Measurements from ENCODE around the gene CLCN6.

Gene CLCN6

DNA sequence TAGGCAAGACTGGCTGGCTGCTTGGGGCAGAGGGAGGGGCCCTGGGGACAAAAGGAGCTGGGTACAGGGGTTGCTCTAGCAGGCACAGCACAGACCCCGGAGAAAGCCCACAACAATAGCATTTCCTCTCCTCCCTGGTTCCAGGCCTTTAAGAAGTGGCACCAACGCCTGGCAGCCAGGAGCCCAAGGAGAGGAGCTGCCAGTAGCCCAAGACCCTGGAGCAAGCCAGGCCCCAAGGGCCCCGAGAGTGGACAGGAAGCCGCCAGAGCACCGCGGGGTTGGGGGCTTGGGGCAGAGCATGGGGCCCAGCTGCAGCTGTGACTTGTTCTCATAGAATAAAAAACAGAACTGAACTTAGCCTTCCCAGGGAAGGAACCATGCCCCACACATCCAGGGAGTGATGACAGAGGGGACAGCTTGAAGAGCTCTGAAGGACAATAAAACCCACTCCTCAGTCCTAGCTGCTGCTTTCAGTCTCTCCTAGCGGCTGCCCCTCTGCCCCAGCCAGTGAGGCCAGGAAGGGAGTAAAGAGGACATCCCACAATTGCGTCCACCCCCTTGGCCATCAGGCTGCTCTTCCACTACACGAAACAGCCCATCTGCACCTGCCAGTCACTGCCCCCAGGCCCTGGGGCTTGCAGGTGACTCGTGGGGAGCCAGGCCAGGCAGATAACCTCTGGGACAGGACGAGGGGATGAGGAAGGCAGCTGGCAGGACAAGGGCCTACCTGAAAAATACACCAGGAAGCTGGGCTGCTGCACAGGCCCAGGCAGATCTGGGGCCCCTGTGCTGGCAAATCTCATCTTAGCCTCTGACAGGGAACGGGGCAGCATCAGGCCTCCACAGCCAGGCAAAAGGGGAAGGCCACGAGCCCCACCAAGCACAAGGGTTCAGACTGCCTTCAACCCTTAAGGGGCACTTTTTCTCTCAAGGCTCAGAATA, 16.6 kb upstream of the CLCN6 start:
- no peak overlapping the region for H3K27ac ChIP-seq (ENCODE audit: low read depth, low read length)
- H3K36me3 ChIP-seq (ENCODE audit: control insufficient read depth, insufficient read depth, low read length), result peaks cover 38% of the 10 kb centered on the region
- no peak overlapping the region for H3K9ac ChIP-seq (ENCODE audit: low read depth, low read length)
- H3K4me3 ChIP-seq (ENCODE audit: low read depth, low read length), result no peak overlapping the region
- no peaks in the 10 kb centered on the region for H3K27me3 ChIP-seq (ENCODE audit: control insufficient read depth, insufficient read depth, low read length)
- peaks cover 33% of the 10 kb centered on the region for H3K4me1 ChIP-seq (ENCODE audit: control insufficient read depth, insufficient read depth, low read length)
- H3K9me3 ChIP-seq (ENCODE audit: control insufficient read depth, insufficient read depth, low read length), result no peaks in the 10 kb centered on the region

DNA sequence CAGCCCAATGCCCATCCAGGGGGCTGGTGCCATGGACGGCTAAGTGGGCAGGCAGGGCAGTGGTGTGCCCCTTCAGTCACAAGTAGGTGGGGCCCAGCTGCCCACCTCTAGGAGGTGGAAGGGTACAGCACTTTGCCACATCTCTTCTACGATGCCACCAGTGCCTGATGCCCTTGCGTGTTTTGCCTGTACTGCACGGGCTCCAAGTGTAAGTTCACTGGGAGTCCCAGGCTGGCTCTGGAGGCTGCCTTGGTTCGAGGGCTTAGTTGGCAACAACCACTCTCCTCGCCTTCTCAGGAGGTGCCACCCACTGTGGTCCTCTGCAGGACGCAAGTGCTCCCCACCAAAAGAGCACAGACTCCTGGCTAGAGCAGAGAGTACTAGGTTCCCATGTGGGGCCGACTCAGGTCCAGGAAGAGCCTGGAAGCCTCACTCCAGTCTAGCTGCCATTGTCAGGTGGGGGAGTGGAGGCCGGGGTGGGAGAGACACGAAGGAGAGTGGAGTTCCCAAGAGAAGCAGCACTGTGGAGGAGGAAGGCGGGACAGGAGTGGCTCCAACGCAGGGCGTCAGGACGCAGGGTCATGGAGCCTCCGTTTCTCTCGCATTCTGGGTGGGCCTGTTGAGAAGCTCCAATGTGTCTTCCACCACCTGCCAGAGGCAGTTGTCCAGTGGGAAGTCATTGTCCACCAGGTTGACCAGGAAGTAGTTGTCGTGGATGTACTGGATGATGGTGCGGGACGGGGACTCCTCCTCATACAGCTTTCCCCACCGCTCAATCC, 15.7 kb upstream of the CLCN6 start:
- peaks cover 26% of the 10 kb centered on the region for H3K4me1 ChIP-seq (ENCODE audit: control insufficient read depth, insufficient read depth, low read length)
- no peak overlapping the region for H3K9ac ChIP-seq (ENCODE audit: low read depth, low read length)
- H3K4me3 ChIP-seq (ENCODE audit: low read depth, low read length), result no peak overlapping the region
- no peaks in the 10 kb centered on the region for H3K27me3 ChIP-seq (ENCODE audit: control insufficient read depth, insufficient read depth, low read length)
- peaks cover 46% of the 10 kb centered on the region for H3K36me3 ChIP-seq (ENCODE audit: control insufficient read depth, insufficient read depth, low read length)
- no peak overlapping the region for H3K27ac ChIP-seq (ENCODE audit: low read depth, low read length)
- no peaks in the 10 kb centered on the region for H3K9me3 ChIP-seq (ENCODE audit: control insufficient read depth, insufficient read depth, low read length)

DNA sequence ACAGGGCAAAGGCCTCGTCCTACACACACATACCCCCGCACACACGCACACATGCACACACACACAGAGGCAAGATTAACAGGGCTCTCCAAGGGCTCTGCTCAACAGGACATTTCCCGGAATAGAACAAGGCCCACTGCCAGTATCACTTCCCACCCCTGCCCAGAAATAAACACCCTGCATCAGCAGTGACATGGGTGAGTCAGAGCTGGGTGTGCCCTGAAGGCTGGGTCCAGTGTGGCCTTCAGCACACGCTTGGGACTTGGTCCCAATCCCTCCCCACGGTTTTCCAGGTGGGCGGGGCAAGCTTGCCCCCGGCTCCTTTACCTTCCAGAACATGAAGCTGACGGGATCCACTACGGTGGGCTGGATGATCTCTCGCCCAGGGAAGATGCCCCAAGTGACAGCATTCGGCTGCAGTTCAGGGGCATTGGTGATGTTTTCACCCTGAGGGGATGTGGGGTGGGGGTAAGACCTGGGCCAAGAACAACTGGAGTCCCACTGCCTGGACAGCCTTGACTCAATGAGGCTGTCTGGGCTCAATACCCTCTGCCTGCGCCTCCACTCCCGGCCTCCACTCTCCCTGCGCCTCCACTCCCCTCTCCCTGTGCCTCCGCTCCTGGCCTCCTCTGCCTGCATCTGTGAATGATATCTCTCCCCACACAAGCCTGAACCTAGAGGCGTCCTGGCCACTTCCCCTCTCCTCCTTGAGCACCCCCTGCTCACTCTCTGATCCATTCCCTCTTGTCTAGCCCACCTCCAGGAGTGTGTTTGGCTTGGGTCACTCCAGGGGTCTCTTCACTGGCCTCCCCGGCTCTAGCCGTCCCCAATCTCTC, 14.9 kb upstream of the CLCN6 start:
- peaks cover 55% of the 10 kb centered on the region for H3K36me3 ChIP-seq (ENCODE audit: control insufficient read depth, insufficient read depth, low read length)
- no peak overlapping the region for H3K9ac ChIP-seq (ENCODE audit: low read depth, low read length)
- H3K4me1 ChIP-seq (ENCODE audit: control insufficient read depth, insufficient read depth, low read length), result peaks cover 23% of the 10 kb centered on the region
- H3K27me3 ChIP-seq (ENCODE audit: control insufficient read depth, insufficient read depth, low read length), result no peaks in the 10 kb centered on the region
- H3K4me3 ChIP-seq (ENCODE audit: low read depth, low read length), result no peak overlapping the region
- no peaks in the 10 kb centered on the region for H3K9me3 ChIP-seq (ENCODE audit: control insufficient read depth, insufficient read depth, low read length)
- no peak overlapping the region for H3K27ac ChIP-seq (ENCODE audit: low read depth, low read length)

DNA sequence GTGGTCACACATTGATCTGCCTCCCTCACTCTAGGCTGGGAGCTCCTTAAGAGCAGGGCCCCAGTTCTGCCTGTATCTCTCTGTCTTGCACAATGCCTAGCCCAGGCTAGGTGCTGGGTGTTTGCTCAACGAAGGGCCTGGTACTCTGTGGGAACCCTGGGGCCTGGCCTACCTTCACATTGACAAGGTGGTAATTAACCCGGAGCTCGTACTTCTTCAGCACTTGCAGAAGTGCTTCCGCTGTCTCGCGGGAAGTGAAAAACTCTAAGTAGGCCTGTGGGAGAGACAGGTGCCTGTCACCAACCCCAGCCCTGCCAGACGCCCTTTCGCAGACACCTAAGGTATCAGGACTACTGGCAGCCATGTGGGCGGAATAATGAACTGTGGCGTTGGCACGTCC, 13.9 kb upstream of the CLCN6 start:
- Histone ChIP-seq H3K27ac (ENCODE audit: low read depth, low read length) (no peak overlapping the region), H3K4me1 (ENCODE audit: control insufficient read depth, insufficient read depth, low read length) (peaks cover 12% of the 10 kb centered on the region), H3K36me3 (ENCODE audit: control insufficient read depth, insufficient read depth, low read length) (peaks cover 59% of the 10 kb centered on the region), H3K9me3 (ENCODE audit: control insufficient read depth, insufficient read depth, low read length) (no peaks in the 10 kb centered on the region), H3K9ac (ENCODE audit: low read depth, low read length) (no peak overlapping the region), H3K4me3 (ENCODE audit: low read depth, low read length) (no peak overlapping the region), H3K27me3 (ENCODE audit: control insufficient read depth, insufficient read depth, low read length) (no peaks in the 10 kb centered on the region)

DNA sequence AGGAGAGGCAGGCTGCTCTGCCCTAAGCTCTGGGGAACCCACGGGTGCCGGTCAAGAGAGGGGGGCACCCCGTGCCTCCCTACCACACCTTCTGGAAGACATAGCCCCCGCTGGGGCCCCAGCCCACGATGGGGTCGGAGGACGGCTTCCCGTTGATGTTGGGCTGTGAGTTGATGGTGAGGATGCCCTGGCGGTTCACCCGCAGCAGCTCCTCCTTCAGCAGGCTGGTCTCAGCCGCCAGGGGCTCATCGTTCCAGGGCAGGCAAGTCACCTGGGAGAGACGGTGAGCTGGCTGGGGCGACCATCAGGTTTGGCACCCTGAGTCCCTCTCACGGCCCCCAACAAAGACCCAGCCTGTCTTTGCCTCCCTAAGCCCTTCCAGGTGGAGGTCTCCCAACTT, 12.2 kb upstream of the CLCN6 start:
- no peaks in the 10 kb centered on the region for H3K4me1 ChIP-seq (ENCODE audit: control insufficient read depth, insufficient read depth, low read length)

DNA sequence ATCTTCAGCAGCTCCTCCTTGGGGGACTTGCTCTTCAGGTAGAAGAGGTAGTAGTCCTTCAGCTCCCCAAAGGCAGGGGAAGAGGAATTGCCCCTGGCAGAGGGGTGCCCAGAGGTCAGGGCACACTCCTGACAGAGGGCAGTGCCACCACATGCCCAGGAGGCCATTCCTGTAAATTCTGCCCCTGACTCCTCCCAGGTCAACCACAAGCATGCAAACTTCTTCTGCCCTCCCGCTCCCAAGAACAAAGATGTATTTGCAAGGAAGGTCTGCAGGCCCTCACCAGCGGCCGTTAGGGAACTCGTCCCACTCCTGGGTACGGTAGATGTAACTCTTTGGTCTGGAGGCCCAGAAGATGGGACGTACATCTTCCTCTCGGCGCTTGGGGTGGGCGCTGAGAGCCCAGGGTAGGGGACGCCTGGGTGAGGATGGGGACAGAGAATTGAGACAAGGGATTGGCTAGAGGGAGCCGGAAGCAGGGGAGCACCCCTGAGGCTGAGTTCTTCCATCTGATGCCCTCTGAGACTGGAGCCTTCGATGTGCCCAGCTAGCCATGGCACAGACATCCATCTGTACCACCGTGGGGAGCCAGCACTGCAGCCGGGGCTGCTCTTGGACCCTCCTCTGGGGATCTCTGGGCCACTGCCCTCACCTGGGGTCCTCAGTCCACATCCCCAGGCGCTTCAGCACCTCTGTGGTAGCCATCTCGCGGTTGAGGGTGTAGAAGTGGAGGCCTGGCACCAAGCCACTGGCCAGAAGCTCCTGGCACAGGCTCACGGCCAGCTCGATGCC, 11.3 kb upstream of the CLCN6 start:
- no peak overlapping the region for H3K27ac ChIP-seq (ENCODE audit: low read depth, low read length)
- H3K4me1 ChIP-seq (ENCODE audit: control insufficient read depth, insufficient read depth, low read length), result no peaks in the 10 kb centered on the region
- H3K9ac ChIP-seq (ENCODE audit: low read depth, low read length), result no peak overlapping the region
- H3K9me3 ChIP-seq (ENCODE audit: control insufficient read depth, insufficient read depth, low read length), result no peaks in the 10 kb centered on the region
- H3K4me3 ChIP-seq (ENCODE audit: low read depth, low read length), result no peak overlapping the region
- H3K27me3 ChIP-seq (ENCODE audit: control insufficient read depth, insufficient read depth, low read length), result no peaks in the 10 kb centered on the region
- peaks cover 62% of the 10 kb centered on the region for H3K36me3 ChIP-seq (ENCODE audit: control insufficient read depth, insufficient read depth, low read length)

More for the DNA sequence above, 12.2 kb upstream of the CLCN6 start:
- no peaks in the 10 kb centered on the region for H3K9me3 ChIP-seq (ENCODE audit: control insufficient read depth, insufficient read depth, low read length)
- H3K27me3 ChIP-seq (ENCODE audit: control insufficient read depth, insufficient read depth, low read length), result no peaks in the 10 kb centered on the region
- H3K9ac ChIP-seq (ENCODE audit: low read depth, low read length), result no peak overlapping the region
- peaks cover 64% of the 10 kb centered on the region for H3K36me3 ChIP-seq (ENCODE audit: control insufficient read depth, insufficient read depth, low read length)
- H3K27ac ChIP-seq (ENCODE audit: low read depth, low read length), result no peak overlapping the region
- no peak overlapping the region for H3K4me3 ChIP-seq (ENCODE audit: low read depth, low read length)

DNA sequence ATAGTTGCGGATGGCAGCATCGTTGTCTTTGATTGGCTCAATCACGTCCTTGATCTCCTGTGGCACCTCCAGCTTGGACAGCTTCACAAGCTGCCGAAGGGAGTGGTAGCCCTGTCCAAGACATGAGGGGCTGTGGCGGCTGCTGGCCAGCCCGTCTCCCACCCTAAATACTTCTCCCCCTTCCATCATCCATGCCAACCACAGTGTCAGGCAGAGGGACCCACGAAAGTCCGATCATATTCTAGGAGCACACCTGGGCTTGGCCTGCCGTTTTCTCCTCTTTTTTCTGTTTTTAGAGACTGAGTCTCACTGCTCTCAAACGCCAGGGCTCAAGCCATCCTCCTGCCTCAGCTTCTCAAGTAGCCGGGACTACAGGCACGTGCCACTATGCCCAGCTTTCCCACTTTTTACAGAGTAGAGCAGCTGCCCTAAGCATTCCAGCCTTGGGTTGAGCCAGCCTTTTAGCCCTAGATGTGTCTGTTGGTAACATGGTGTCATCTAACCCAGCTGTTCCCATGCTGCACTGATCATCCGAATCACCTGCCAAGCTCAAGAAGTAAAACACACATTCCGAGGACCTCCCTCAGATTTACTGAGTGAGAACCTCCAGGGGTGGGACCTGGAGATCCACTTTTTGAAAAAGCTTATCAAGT, 10.6 kb upstream of the CLCN6 start:
- no peak overlapping the region for H3K27ac ChIP-seq (ENCODE audit: low read depth, low read length)
- no peaks in the 10 kb centered on the region for H3K9me3 ChIP-seq (ENCODE audit: control insufficient read depth, insufficient read depth, low read length)
- no peaks in the 10 kb centered on the region for H3K27me3 ChIP-seq (ENCODE audit: control insufficient read depth, insufficient read depth, low read length)
- no peak overlapping the region for H3K4me3 ChIP-seq (ENCODE audit: low read depth, low read length)
- no peak overlapping the region for H3K9ac ChIP-seq (ENCODE audit: low read depth, low read length)
- H3K4me1 ChIP-seq (ENCODE audit: control insufficient read depth, insufficient read depth, low read length), result no peaks in the 10 kb centered on the region
- peaks cover 61% of the 10 kb centered on the region for H3K36me3 ChIP-seq (ENCODE audit: control insufficient read depth, insufficient read depth, low read length)

DNA sequence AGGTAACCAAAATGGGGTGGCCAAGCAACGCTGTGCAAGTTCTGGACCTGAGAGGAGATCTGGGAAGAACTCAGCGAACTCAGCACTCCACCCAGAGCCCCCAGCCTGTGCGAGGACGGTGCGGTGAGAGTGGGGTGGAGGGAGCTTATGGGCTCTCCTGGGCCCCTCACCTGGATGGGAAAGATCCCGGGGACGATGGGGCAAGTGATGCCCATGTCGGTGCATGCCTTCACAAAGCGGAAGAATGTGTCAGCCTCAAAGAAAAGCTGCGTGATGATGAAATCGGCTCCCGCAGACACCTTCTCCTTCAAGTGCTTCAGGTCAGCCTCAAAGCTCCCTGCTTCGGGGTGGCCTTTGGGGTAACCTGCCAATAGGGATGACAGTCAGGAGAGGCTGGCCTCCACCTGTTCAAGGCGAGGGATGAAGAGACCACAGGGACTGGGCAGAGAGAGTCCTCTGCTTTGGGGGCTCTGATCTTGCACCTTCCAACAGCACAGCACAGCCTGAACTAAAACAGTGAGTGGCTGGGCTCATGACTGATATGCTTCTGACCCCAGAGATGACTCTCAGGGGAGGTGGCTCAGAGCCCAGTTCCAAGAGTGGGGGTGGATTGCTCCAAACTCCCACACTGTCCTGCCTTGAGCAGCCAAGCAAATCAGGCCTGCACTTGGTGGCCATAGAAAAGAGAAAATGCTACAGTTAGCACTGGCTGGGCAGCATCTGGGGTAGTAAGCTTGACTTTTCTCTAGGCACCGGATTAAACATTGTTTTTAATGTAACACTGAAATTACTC, 9.8 kb upstream of the CLCN6 start:
- Histone ChIP-seq H3K27me3 (ENCODE audit: control insufficient read depth, insufficient read depth, low read length) (no peaks in the 10 kb centered on the region), H3K4me3 (ENCODE audit: low read depth, low read length) (no peak overlapping the region), H3K4me1 (ENCODE audit: control insufficient read depth, insufficient read depth, low read length) (no peaks in the 10 kb centered on the region), H3K27ac (ENCODE audit: low read depth, low read length) (no peak overlapping the region), H3K36me3 (ENCODE audit: control insufficient read depth, insufficient read depth, low read length) (peaks cover 61% of the 10 kb centered on the region), H3K9me3 (ENCODE audit: control insufficient read depth, insufficient read depth, low read length) (no peaks in the 10 kb centered on the region), H3K9ac (ENCODE audit: low read depth, low read length) (no peak overlapping the region)

DNA sequence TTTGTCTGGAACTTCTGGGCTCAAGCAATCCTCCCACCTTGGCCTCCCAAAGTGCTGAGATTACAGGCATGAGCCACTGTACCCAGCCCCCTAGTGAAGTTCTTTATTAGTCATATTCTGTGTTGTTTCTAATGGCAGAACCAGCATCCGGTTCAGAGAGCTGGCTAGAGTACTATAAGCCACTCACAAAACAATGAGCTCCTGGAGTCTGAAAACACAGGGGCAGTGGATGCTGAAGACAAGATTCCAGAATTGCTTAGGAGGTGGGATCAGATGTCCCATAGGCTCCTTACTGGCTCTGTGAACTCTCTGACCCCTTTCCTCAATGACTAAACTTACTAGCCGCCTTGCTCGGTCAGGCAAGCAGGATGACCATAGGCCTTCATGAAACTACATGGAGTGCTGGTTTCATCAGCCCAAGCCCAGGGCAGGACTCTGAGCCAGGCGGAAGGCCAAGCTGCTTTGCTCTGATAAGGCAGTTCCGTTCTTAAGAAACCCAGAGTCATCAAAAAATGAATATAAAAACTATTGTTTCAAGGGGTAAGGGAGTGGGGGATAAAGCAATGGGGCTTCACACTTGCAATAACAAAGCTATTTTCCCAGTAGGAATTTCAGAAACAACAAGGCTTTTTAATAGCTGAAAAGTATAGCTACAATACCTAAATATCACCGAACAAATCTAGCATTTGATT, 8.3 kb upstream of the CLCN6 start:
- no peak overlapping the region for H3K27ac ChIP-seq (ENCODE audit: low read depth, low read length)
- H3K4me3 ChIP-seq (ENCODE audit: low read depth, low read length), result no peak overlapping the region
- no peak overlapping the region for H3K9ac ChIP-seq (ENCODE audit: low read depth, low read length)
- no peaks in the 10 kb centered on the region for H3K9me3 ChIP-seq (ENCODE audit: control insufficient read depth, insufficient read depth, low read length)
- peaks cover 56% of the 10 kb centered on the region for H3K36me3 ChIP-seq (ENCODE audit: control insufficient read depth, insufficient read depth, low read length)
- H3K27me3 ChIP-seq (ENCODE audit: control insufficient read depth, insufficient read depth, low read length), result no peaks in the 10 kb centered on the region
- H3K4me1 ChIP-seq (ENCODE audit: control insufficient read depth, insufficient read depth, low read length), result peaks cover 7% of the 10 kb centered on the region
